HepG2 (cell line): Measurements from ENCODE around the gene ENTPD2. TPM values are rescaled to one million over a fixed set of nuclear protein-coding genes. Genes with fewer than 3 reads are reported as not detected.

Experiments used
- ATAC-seq: fragments of 200-7000 bp; cut with Tn5 transposase; 3 replicates; pipeline ENCODE4 v1.9.1; 2020; ENCODE audit warnings: mild to moderate bottlenecking, moderate library complexity
- BruUV-seq: library from RNA; stranded (reverse); fragments of 400-500 nt; replicated peaks from 2 replicates; lab custom pipeline; 2021; lab: Mats Ljungman, UMichigan
- CTCF ChIA-PET: fragments of 300-600 bp; formaldehyde crosslinking; extraction: SDS; loops from one replicate; lab custom pipeline; 2021; ENCODE audit warnings: low total read pairs, inconsistent platforms, low intra/inter-chr PET ratio; lab: Yijun Ruan, JAX
- POLR2A ChIA-PET: fragments of 350-600 bp; sonication (Branson Sonifier 250); formaldehyde crosslinking; loops from one replicate; lab custom pipeline; 2020; ENCODE audit warnings: antibody characterized with exemption, inconsistent platforms; lab: Yijun Ruan, JAX
- DNase-seq: peaks from one replicate; pipeline ENCODE4 v3.0.0-alpha.2; 2015; ENCODE audit warnings: low spot score
- FAIRE-seq: peaks from 3 replicates; lab custom pipeline; 2011; peaks lifted over from hg19 to GRCh38; lab: Jason Lieb, UNC
- H2AFZ ChIP-seq: one replicate; pipeline ENCODE4 v1.6.1; 2011; ENCODE audit warnings: low read length, inconsistent platforms
- H3K27ac ChIP-seq: fragments of 300-600 bp; 3 replicates; pipeline ENCODE4 v1.8.0; 2011; ENCODE audit warnings: mixed run types, mild to moderate bottlenecking, mixed read lengths, low read length, inconsistent platforms; ENCODE audit not compliant: insufficient read depth; ENCODE audit errors: extremely low read length
- H3K27me3 ChIP-seq, 2 experiments: fragments of 200-600 bp in 1 of 2; 2 replicates in 1 of 2; 3 replicates in 1 of 2; pipeline versions ENCODE4 v1.6.0 to v1.8.0; 2011; ENCODE audit warnings: low read length in 2 of 2, mild to moderate bottlenecking in 2 of 2, moderate library complexity in 2 of 2, inconsistent platforms in 1 of 2; ENCODE audit not compliant: insufficient read depth in 2 of 2, control insufficient read depth in 1 of 2
- H3K36me3 ChIP-seq, 2 experiments: fragments of 200-600 bp in 1 of 2; replicated peaks in 1 of 2; 2 replicates in 1 of 2; 3 replicates in 1 of 2; pipeline versions ENCODE4 v1.5.1 to v1.8.0; 2011; ENCODE audit warnings: low read length in 2 of 2, inconsistent platforms in 1 of 2; ENCODE audit not compliant: insufficient read depth in 2 of 2, control insufficient read depth in 1 of 2
- H3K4me1 ChIP-seq: 2 replicates; pipeline ENCODE4 v1.5.1; 2012; ENCODE audit warnings: low read length, inconsistent platforms; ENCODE audit not compliant: insufficient read depth
- H3K4me2 ChIP-seq: 2 replicates; pipeline ENCODE4 v1.6.0; 2011; ENCODE audit warnings: low read depth, low read length, inconsistent platforms
- H3K4me3 ChIP-seq, 3 experiments: fragments of 200-600 bp in 1 of 3; sonication (generic), shearing (Covaris generic) in 1 of 3; replicated peaks in 1 of 3; 2 replicates each; pipeline ENCODE4 v1.5.1; 2011 to 2016; ENCODE audit warnings: low read length in 3 of 3, inconsistent platforms in 2 of 3, low read depth in 2 of 3, mild to moderate bottlenecking in 2 of 3, control low read depth in 1 of 3, mixed read lengths in 1 of 3; ENCODE audit not compliant: insufficient read depth in 1 of 3
- H3K79me2 ChIP-seq: one replicate; pipeline ENCODE4 v1.6.1; 2011; ENCODE audit warnings: low read length, inconsistent platforms; ENCODE audit not compliant: insufficient read depth
- H3K9ac ChIP-seq: 2 replicates; pipeline ENCODE4 v1.6.0; 2011; ENCODE audit warnings: mild to moderate bottlenecking, low read depth, low read length, inconsistent platforms; ENCODE audit not compliant: insufficient read depth
- H3K9me3 ChIP-seq: 2 replicates; pipeline ENCODE4 v1.5.1; 2012; ENCODE audit warnings: mild to moderate bottlenecking, low read length
- H4K20me1 ChIP-seq: 2 replicates; pipeline ENCODE4 v1.6.0; 2011; ENCODE audit warnings: inconsistent platforms, mild to moderate bottlenecking, low read length, moderate library complexity; ENCODE audit not compliant: insufficient read depth
- IRF1 ChIP-seq: sonication (generic); formaldehyde crosslinking; IDR thresholded peaks from 2 replicates; pipeline ENCODE4 v1.4.0; 2020; ENCODE audit warnings: low read depth, mild to moderate bottlenecking, missing genetic modification reagents
- LCORL ChIP-seq, 2 experiments: fragments of 450-650 bp in 1 of 2; sonication (generic) in 1 of 2; formaldehyde crosslinking in 1 of 2; IDR thresholded peaks; 2 replicates each; pipeline versions ENCODE4 v1.5.0 to v1.6.1; 2017 to 2020; ENCODE audit warnings: antibody characterized with exemption in 1 of 2, missing genetic modification reagents in 1 of 2
- MTF1 ChIP-seq: sonication (generic); formaldehyde crosslinking; IDR thresholded peaks from 2 replicates; pipeline ENCODE4 v1.5.0; 2020; ENCODE audit warnings: missing genetic modification reagents
- STAT6 ChIP-seq: sonication (generic); formaldehyde crosslinking; IDR thresholded peaks from 2 replicates; pipeline ENCODE4 v1.4.0; 2020; ENCODE audit warnings: missing genetic modification reagents, mild to moderate bottlenecking, borderline replicate concordance
- TEAD2 ChIP-seq: sonication (generic); formaldehyde crosslinking; IDR thresholded peaks from 2 replicates; pipeline ENCODE4 v1.9.0; 2021; ENCODE audit warnings: missing genetic modification reagents
- TOE1 ChIP-seq: sonication (generic); formaldehyde crosslinking; IDR thresholded peaks from 2 replicates; pipeline ENCODE4 v1.4.0; 2020; ENCODE audit warnings: mild to moderate bottlenecking, missing genetic modification reagents
- ZNF468 ChIP-seq: sonication (generic); formaldehyde crosslinking; IDR thresholded peaks from 2 replicates; pipeline ENCODE4 v1.8.0; 2022; ENCODE audit warnings: mild to moderate bottlenecking, moderate library complexity, missing genetic modification reagents
- ZNF589 ChIP-seq: sonication (generic); formaldehyde crosslinking; conservative IDR thresholded peaks from 2 replicates; pipeline ENCODE4 v1.8.0; 2022; ENCODE audit warnings: mild to moderate bottlenecking, moderate library complexity, missing genetic modification reagents
- ZNF879 ChIP-seq: sonication (generic); formaldehyde crosslinking; IDR thresholded peaks from 2 replicates; pipeline ENCODE4 v1.8.1; 2023; ENCODE audit warnings: missing genetic modification reagents
- ZSCAN20 ChIP-seq: sonication (generic); formaldehyde crosslinking; IDR thresholded peaks from 2 replicates; pipeline ENCODE4 v1.4.0; 2020; ENCODE audit warnings: missing genetic modification reagents, mild to moderate bottlenecking, borderline replicate concordance
- WGBS: methylation state at CpG from one replicate; pipeline ENCODE4 v1.1.6; 2017; ENCODE audit warnings: low lambda C conversion rate; 5-methylcytosine and 5-hydroxymethylcytosine counted together
- in situ Hi-C: cut with HindIII; loops from 2 replicates; pipeline ENCODE4 v1.10.0; 2017; ENCODE audit warnings: low pct_unique_long_range_greater_than_20kb; ENCODE audit not compliant: extremely low pct_ligation_motif_present
- intact Hi-C: fragments of 100-400 bp; cut with micrococcal nuclease; formaldehyde crosslinking; loops from one replicate; pipeline ENCODE4 v1.10.0; 2022; ENCODE audit not compliant: unreplicated experiment
- polyA plus RNA-seq, 8 experiments: library from polyadenylated mRNA; depleted of rRNA in 3 of 8; stranded (reverse) in 7 of 8; unstranded in 1 of 8; fragments of >200 nt; fragmentation: Illumina TruSeq in 4 of 8; extraction: Trizol in 4 of 8; gene quantifications; 2 replicates each; pipeline versions ENCODE4 v1.2.1 to v1.2.3, GENCODE V29; 2011 to 2016; ENCODE audit warnings: low read depth in 4 of 8, missing spikeins in 1 of 8, mixed read lengths in 1 of 8; ENCODE audit not compliant: insufficient read depth in 1 of 8
- total RNA-seq, 5 experiments: library from RNA; depleted of rRNA; stranded (reverse); fragments of >200 nt; fragmentation: Illumina TruSeq; extraction: Trizol; gene quantifications; 2 replicates each; pipeline ENCODE4 v1.2.3, GENCODE V29; 2016; ENCODE audit warnings: low read depth in 1 of 5
- TF ChIP-seq, protein P1 (sequence below): sonication (generic); formaldehyde crosslinking; IDR thresholded peaks from 2 replicates; pipeline ENCODE4 v1.4.0; 2020; ENCODE audit warnings: missing genetic modification reagents
- TF ChIP-seq, protein P2 (sequence below): IDR thresholded peaks from 2 replicates; pipeline ENCODE4 v1.6.1; 2016; ENCODE audit warnings: mild to moderate bottlenecking, missing biosample characterization, missing genetic modification reagents

Gene ENTPD2
- total and polyA plus RNA-seq, 2 of the 13 experiments (the other 11 are each of a cell fraction or from before 2014, with no cell fraction given) = 0.95 to 3.2 TPM

DNA sequence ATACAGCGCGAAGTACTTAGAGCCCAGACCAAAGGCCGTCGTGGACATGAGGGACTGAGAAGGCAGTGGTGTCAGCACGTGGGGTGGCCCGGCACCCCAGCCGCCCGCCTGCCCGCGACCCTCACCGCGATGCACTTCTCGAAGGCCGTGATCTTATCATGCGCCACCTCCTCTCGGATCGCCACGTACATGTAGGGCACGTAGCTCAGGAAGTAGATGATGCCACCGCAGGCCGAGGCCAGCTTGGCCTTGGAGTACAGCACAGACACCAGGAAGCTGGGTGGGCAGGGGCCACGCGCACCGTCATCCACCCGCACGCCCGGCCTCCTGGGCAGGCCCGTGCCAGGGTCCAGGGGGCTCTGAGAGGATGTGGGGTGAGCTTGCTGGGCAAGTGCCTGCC lies 36.8 kb downstream of the ENTPD2 start:
- Histone ChIP-seq H3K27me3 (no peaks in the 10 kb centered on the region), H2AFZ (no peak overlapping the region), H3K4me1 (peaks cover 8% of the 10 kb centered on the region), H3K9me3 (no peaks in the 10 kb centered on the region), H3K4me3 (no peak overlapping the region), H3K36me3 (peaks cover 1 to 2% of the 10 kb centered on the region in 2 experiments; a peak in 1 of 5 replicates), H3K9ac (no peak overlapping the region), H3K27ac (no peak overlapping the region), H4K20me1 (no peaks in the 10 kb centered on the region), H3K4me2 (no peak overlapping the region), H3K79me2 (no peaks in the 10 kb centered on the region)
- in situ Hi-C loops (no loop called here), intact Hi-C loops (no loop called here)
- ChIA-PET CTCF (no interaction called here), POLR2A (no interaction called here)
- DNase-seq = no peak
- FAIRE-seq = no peak
- no peak for ATAC-seq
- BruUV-seq = no TSS peak
- 100% methylated on average over 15 of the region's 28 CpGs for WGBS
- TF ChIP-seq, protein P1, sequence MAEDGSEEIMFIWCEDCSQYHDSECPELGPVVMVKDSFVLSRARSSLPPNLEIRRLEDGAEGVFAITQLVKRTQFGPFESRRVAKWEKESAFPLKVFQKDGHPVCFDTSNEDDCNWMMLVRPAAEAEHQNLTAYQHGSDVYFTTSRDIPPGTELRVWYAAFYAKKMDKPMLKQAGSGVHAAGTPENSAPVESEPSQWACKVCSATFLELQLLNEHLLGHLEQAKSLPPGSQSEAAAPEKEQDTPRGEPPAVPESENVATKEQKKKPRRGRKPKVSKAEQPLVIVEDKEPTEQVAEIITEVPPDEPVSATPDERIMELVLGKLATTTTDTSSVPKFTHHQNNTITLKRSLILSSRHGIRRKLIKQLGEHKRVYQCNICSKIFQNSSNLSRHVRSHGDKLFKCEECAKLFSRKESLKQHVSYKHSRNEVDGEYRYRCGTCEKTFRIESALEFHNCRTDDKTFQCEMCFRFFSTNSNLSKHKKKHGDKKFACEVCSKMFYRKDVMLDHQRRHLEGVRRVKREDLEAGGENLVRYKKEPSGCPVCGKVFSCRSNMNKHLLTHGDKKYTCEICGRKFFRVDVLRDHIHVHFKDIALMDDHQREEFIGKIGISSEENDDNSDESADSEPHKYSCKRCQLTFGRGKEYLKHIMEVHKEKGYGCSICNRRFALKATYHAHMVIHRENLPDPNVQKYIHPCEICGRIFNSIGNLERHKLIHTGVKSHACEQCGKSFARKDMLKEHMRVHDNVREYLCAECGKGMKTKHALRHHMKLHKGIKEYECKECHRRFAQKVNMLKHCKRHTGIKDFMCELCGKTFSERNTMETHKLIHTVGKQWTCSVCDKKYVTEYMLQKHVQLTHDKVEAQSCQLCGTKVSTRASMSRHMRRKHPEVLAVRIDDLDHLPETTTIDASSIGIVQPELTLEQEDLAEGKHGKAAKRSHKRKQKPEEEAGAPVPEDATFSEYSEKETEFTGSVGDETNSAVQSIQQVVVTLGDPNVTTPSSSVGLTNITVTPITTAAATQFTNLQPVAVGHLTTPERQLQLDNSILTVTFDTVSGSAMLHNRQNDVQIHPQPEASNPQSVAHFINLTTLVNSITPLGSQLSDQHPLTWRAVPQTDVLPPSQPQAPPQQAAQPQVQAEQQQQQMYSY = no peak
- TF ChIP-seq, protein P2, sequence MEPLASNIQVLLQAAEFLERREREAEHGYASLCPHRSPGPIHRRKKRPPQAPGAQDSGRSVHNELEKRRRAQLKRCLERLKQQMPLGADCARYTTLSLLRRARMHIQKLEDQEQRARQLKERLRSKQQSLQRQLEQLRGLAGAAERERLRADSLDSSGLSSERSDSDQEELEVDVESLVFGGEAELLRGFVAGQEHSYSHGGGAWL = no peak
- no peak for TF ChIP-seq STAT6 (CRISPR knock-in tag)
- no peak for TF ChIP-seq TEAD2 (CRISPR knock-in tag)
- TF ChIP-seq LCORL (IDR thresholded peaks at IDR 0.05) = no peak
- TF ChIP-seq LCORL (CRISPR knock-in tag; IDR thresholded peaks at IDR 0.05) = no peak
- no peak for TF ChIP-seq TOE1 (CRISPR knock-in tag)
- no peak for TF ChIP-seq IRF1 (CRISPR knock-in tag)
- TF ChIP-seq ZNF468 (CRISPR knock-in tag) = no peak
- no peak for TF ChIP-seq ZSCAN20
- TF ChIP-seq ZNF879 = no peak
- TF ChIP-seq ZNF589 (CRISPR knock-in tag) = no peak
- no peak for TF ChIP-seq MTF1 (CRISPR knock-in tag)
